HG03135 (cell line): ENCODE results near the gene APCDD1.

Experiments
- ATAC-seq: cut with Tn5 transposase; IDR thresholded peaks from one replicate; pipeline ENCODE4 v1.9.1; 2021; ENCODE audit warnings: mild to moderate bottlenecking, moderate library complexity; ENCODE audit not compliant: unreplicated experiment

APCDD1 gene

GRCh38 chr18:10453806-10454680 lies at the start of gene APCDD1:
APCDD1 (plus strand) TSS chr18:10454635; CDS start chr18:10454982, 347 bp downstream.
- ATAC-seq, result no peak

GRCh38 chr18:10405014-10405493 lies 49.4 kb upstream of the APCDD1 start:
- no peak for ATAC-seq

GRCh38 chr18:10405816-10406663 lies 48.4 kb upstream of the APCDD1 start:
- ATAC-seq, result no peak

GRCh38 chr18:10408131-10408530 lies 46.3 kb upstream of the APCDD1 start:
- no peak for ATAC-seq

GRCh38 chr18:10409041-10409440 lies 45.4 kb upstream of the APCDD1 start:
- ATAC-seq, result no peak

- no peak for ATAC-seq
Observed at GRCh38 chr18:10410472-10411308, 43.7 kb upstream of the APCDD1 start.

GRCh38 chr18:10412933-10413332 lies 41.5 kb upstream of the APCDD1 start:
- no peak for ATAC-seq

GRCh38 chr18:10413722-10414121 lies 40.7 kb upstream of the APCDD1 start:
- ATAC-seq, result no peak

DNA sequence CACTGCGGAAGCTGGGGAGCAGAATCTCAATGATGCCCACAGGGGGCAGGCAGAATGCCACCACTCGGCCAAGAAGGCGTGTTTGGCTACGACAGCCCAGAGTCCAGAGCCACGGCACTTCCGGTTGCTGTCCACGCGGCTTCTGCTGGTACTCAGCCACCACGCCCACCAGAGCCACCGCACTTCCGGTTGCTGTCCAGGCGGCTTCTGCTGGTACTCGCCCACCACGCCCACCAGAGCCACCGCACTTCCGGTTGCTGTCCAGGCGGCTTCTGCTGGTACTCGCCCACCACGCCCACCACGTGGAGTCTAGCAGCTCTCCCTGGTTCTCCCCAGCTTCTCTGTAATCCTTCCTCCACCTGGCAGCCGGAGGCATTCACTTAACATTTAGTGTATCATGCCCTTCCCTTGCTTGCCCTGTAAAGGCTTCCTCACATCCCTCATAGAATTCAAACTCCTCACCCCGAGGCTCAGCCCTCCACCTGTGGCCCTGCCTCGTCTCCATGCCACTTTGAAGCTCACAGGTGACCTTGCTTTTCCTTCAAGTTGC lies 40.1 kb upstream of the APCDD1 start:
- no peak for ATAC-seq

DNA sequence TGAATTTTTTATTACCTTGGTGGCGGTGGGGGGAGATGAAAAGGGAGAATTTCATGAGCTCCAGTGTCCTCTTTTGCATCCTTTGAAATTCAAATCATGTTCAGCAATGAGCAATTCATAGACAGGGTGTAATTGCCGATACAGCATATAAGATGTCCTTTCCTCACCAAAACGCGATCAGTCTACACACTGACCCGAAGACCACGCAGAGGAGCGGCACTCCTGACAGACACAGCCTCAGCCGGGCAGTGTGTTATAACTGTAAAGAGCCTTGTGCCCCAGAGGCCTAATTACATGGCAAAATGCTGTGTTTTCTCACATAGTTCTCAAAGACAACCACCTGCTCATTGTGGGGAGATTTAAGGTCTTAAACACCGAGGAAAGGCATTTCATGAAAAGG lies 38.4 kb upstream of the APCDD1 start:
- ATAC-seq, result no peak

DNA sequence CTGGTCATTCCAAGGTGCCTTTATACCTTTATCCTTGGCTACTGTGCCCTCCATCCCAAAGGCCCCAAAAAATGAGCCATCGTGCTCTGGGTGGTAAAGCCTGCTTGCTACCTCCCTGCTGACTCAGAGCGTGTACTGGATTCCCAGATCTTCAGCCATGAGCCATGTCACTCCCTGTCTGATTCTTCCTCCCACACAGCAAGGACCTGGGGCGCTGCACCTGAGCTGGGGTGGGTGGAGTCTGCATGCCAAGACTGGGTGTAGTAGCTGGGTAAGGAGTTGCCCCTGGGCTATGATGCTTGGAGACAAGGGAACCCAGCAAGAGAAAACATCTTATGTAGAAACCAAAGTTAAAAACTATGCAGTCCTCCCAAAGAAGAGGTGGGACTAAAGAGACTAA lies 37.2 kb upstream of the APCDD1 start:
- ATAC-seq, result no peak

DNA sequence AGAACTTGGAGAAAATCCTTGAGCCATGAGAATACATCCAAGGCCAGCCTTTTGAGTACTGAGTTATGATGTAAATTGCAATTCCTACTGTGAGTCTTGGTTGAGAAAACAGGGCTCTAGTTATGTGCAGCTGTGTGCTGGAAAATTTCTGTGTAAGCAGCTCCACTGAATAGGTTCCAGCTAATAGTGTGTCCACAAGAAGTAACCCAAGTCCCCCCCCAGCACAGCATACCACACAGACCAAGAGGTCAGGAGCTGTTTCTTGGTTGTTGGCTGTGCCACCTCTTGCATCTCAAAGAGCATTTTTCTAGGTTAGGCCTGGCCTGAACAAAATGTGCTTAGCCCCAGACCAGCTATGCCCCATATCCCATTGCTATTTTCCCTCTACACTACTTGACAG lies 36.8 kb upstream of the APCDD1 start:
- no peak for ATAC-seq

DNA sequence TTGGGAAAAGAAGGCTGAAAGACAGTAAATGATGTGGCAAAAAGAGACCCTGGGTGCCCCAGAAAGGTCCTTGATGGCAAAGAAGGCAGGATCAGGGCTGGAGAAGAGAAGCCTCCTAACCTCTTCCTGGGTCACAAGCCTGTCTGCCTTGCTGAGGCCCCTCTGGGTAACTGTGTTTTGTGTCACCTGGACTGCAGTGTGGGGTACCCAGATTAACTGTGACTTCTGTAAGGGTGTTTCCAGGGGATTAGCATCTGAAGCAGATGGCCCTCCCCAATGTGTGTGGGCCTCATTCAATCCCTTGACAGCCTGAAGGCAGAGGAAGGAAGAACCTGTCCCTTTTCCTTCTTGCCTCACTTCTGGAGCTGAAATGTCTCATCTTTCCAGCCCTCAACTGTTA lies 35.6 kb upstream of the APCDD1 start:
- no peak for ATAC-seq

DNA sequence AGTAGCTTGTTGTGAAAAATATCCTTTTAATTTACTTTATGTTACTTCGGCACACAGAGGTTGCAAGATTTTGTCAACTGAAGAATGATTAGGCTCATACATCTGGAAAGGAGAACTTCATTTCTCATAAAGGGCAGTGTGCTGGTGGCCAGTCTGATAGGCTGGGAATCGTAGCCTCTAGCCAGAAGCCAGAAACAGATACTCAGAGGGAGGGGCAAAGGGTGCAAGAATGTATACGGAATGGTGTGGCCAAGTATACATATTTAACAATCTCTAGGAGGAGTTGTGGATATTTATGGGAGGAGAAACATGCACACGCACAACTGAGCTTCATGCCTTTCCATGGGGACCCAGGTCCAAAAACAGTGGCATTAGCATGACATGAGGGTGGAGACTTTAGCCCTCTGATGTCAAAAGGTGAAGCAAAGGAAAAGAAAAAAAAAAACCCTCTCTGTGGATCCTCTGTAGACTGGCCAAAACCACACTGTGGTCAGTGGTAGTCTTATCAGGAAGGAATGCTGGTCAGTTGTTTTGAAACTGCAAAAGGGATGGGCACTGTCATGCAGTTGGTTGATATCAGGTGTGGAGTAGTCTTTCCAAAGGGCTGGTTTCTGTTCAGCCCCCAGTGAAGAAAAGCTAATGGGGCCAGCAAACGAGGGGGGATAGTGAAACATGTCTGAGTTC lies 34.9 kb upstream of the APCDD1 start:
- no peak for ATAC-seq

GRCh38 chr18:10420561-10421352 lies 33.7 kb upstream of the APCDD1 start:
- no peak for ATAC-seq

DNA sequence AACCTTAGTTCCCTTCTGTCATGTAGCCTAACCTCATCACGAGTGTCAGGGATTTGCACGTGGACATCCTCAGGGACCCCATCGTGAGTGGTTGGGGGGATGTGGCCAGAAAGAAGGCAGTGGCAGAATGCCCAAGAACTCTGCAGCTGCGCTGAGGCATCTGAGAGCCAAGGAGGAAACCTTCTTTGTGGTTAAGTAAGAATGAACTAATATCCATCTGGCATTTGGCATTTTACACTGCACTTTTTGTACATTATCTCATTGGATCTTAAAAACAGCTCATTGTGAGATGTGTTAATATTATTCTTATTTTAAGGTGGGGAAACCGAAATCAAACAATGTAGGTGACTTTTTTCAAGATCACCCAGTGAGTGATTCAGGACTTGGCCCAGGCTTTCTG lies 32.6 kb upstream of the APCDD1 start:
- no peak for ATAC-seq

DNA sequence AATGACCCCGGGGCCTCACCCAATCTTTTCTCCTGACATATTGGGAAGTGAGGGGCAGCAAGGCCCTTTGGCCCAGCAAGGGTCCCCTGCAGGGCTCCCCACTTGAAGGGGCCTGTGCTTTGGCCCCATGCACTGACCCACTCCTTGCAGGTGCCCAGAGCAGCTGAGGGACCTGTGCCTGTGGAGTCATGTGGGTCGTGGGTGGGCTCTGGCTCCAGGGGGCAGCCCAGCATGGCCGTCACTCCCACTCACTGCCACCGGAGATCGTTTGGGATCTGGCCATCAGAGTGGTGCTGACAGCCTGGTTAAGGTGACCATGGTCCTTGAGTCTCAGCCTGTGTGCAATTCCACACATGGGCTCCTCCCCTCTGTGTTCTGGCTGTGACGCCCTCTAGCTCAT lies 31.7 kb upstream of the APCDD1 start:
- ATAC-seq, result no peak

DNA sequence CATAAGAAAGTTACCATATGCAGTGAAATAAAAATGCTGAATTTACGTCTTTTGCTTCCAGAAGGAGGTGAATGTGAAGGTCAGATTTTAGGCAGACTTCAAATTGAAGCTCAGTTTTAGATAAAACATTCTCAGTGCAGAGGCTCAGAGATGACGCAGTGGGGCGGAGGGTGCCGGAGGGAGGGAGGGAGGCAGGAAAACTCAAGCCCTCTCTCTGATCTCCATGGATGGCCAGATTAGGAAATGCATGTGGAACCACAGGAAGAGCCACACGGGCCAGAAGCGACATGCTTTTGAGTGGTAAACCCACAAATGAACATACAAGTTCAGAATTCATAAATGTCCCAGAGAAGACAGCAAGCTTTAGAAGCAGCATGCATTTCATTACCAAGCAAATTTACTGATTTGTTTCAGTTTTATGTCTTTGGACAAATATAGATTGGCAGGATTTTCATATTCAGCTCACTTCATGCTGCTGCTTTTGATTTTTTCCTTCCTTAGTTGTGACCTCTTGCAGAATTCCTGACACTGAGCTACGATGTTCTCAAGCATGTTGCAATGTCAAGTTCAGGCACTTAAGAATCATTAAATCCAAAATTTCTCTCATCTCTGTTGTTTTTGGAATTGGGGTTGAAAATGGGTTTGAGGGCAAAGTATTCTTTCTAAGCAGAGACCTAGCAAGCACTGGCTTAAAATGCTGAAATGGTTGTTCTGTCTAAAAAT lies 29.7 kb upstream of the APCDD1 start:
- ATAC-seq, result no peak

DNA sequence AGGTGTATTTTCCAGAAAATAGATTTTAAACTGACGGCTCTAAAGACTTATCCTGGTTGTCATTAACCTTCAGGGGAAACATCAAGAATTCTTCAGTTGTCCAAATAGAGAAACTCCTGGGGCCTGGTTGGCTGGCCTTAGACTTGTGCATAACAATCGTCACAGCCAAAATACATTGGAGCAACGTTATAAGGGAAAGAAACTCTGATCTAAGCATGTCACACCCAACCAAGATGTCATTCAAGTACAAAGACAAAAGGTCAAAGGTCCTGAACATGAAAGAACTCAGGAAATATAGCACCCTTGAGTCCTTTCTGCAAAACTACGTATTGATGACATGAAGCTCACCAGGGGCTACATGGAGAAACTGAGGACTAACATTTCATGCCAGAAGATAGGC lies 23.8 kb upstream of the APCDD1 start:
- ATAC-seq, result no peak
